Measurements from ENCODE around the gene HHATL. TPM values are rescaled to one million over a fixed set of nuclear protein-coding genes. Genes with fewer than 3 reads are reported as not detected.

Gene HHATL
- total and polyA plus RNA-seq, 8 donors, result 0.29 to 1.3 (median 1.0) TPM; not detected in 1

DNA sequence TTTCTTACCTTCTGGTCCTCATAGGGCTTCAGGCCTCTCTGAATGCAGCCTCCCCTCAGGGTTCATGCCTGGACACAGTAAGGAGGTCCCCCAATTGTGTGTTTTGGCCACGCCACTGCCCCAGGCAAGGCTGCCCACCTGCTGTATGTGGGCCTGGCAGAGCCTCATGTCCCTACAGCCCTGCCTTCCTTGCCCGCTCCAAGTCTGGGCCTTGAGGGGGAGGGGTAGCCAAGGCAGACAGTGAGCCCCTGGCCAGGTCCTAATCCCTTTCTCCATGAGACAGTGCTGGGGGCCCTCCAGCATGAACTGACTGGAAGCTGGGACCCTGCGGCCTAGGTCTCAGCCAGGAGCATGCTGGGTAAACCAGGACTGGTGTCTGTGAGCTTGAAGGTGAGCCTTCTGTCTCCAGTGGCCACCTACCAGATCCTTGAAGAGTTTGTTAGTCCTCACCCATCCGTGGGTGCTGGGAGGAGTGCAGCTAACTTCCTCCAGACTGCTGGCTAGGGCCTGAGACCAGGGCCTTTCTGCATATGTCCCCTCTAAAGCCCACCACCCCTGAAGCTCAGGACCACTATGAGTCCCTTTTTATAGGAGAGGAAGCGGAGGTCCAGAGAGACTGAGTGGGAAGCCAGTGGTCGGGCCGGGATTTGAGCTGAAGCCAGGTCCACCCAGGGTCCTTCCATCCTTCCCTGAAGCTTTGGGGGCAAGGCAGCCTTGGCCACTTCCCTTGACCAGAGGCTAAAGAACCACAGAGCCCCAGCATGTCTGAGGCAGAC lies 40.4 kb downstream of the HHATL start:
- DNase-seq, result peak in 1 of 4 donors; percentile 41
- TF ChIP-seq CTCF (IDR thresholded peaks at IDR 0.05), result no peak
- Histone ChIP-seq H3K4me3 (no peak overlapping the region), H3K27me3 (no peaks in the 10 kb centered on the region), H3K4me1 (peaks cover 0 to 10% of the 10 kb centered on the region in 2 donors), H3K36me3 (peaks cover 0 to 47% of the 10 kb centered on the region in 2 donors), H3K9me3 (no peaks in the 10 kb centered on the region), H3K27ac (no peak overlapping the region)
- intact Hi-C loops (cut with DNase I), result no loop called here
- no peak for ATAC-seq

DNA sequence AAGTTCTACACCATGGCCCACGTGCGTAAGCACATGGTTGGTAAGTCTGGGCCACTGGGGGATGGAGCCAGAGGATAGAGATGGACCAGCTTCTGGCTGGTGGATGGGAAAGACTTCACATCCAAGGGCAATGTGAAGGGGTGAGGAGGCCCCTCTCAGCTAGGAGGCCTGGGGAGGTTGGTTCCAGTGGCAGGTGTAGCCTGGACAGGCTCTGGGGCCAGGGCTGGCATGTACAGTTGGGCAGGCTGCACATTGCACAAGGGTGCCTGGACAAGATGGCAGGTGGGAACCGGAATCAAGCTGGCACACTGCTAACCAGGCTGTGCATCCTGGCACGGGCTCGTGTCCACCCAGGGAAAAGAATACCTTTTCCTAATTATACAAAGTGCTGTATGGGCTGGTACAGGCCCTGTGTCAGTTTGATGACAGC lies 41.0 kb downstream of the HHATL start:
- intact Hi-C loops (cut with DNase I), result no loop called here
- H3K4me1 ChIP-seq, result peaks cover 0 to 11% of the 10 kb centered on the region in 2 donors
- no peaks in the 10 kb centered on the region for H3K9me3 ChIP-seq
- H3K4me3 ChIP-seq, result no peak overlapping the region
- peak in 1 of 4 donors; percentile 39 for DNase-seq
- no peak overlapping the region for H3K27ac ChIP-seq
- peaks cover 0 to 47% of the 10 kb centered on the region in 2 donors for H3K36me3 ChIP-seq
- no peaks in the 10 kb centered on the region for H3K27me3 ChIP-seq
- ATAC-seq, result no peak
- no peak for TF ChIP-seq CTCF (IDR thresholded peaks at IDR 0.05)

GRCh38 chr3:42660898-42661297 lies 41.7 kb downstream of the HHATL start:
- intact Hi-C loops (cut with DNase I), result no loop called here
- H3K4me3 ChIP-seq, result no peak overlapping the region
- no peak for DNase-seq
- no peak for ATAC-seq
- H3K36me3 ChIP-seq, result peaks cover 0 to 47% of the 10 kb centered on the region in 2 donors
- H3K9me3 ChIP-seq, result no peaks in the 10 kb centered on the region
- peaks cover under 1 to 18% of the 10 kb centered on the region in 2 donors for H3K4me1 ChIP-seq
- H3K27me3 ChIP-seq, result no peaks in the 10 kb centered on the region
- no peak for TF ChIP-seq CTCF (IDR thresholded peaks at IDR 0.05)
- H3K27ac ChIP-seq, result no peak overlapping the region

GRCh38 chr3:42660131-42660715 lies 42.4 kb downstream of the HHATL start:
- no peak for ATAC-seq
- no peak for TF ChIP-seq CTCF (IDR thresholded peaks at IDR 0.05)
- peaks cover 7 to 25% of the 10 kb centered on the region in 2 donors for H3K4me1 ChIP-seq
- no peak overlapping the region for H3K4me3 ChIP-seq
- intact Hi-C loops (cut with DNase I), result no loop called here
- DNase-seq, result no peak
- no peaks in the 10 kb centered on the region for H3K9me3 ChIP-seq
- no peak overlapping the region for H3K27ac ChIP-seq
- H3K36me3 ChIP-seq, result peaks cover 0 to 47% of the 10 kb centered on the region in 2 donors
- H3K27me3 ChIP-seq, result no peaks in the 10 kb centered on the region

GRCh38 chr3:42659451-42660130 lies 43.0 kb downstream of the HHATL start:
- H3K27ac ChIP-seq, result peak overlapping the region in 1 of 2 donors; percentile 31
- no peak overlapping the region for H3K4me3 ChIP-seq
- H3K4me1 ChIP-seq, result peaks cover 7 to 29% of the 10 kb centered on the region in 2 donors
- no peaks in the 10 kb centered on the region for H3K9me3 ChIP-seq
- no peaks in the 10 kb centered on the region for H3K27me3 ChIP-seq
- peaks cover 0 to 47% of the 10 kb centered on the region in 2 donors for H3K36me3 ChIP-seq
- no peak for ATAC-seq
- intact Hi-C loops (cut with DNase I), result no loop called here
- TF ChIP-seq CTCF (IDR thresholded peaks at IDR 0.05), result no peak
- peak in 1 of 4 donors; percentile 81 for DNase-seq
